HepG2 (cell line): Measurements from ENCODE around the gene RAC2. TPM values are rescaled to one million over a fixed set of nuclear protein-coding genes. Genes with fewer than 3 reads are reported as not detected.

Experiments used
- ATAC-seq: fragments of 200-7000 bp; cut with Tn5 transposase; 3 replicates; pipeline ENCODE4 v1.9.1; 2020; ENCODE audit warnings: mild to moderate bottlenecking, moderate library complexity
- BruUV-seq: library from RNA; stranded (reverse); fragments of 400-500 nt; replicated peaks from 2 replicates; lab custom pipeline; 2021; lab: Mats Ljungman, UMichigan
- CTCF ChIA-PET: fragments of 300-600 bp; formaldehyde crosslinking; extraction: SDS; loops from one replicate; lab custom pipeline; 2021; ENCODE audit warnings: low total read pairs, inconsistent platforms, low intra/inter-chr PET ratio; lab: Yijun Ruan, JAX
- POLR2A ChIA-PET: fragments of 350-600 bp; sonication (Branson Sonifier 250); formaldehyde crosslinking; loops from one replicate; lab custom pipeline; 2020; ENCODE audit warnings: antibody characterized with exemption, inconsistent platforms; lab: Yijun Ruan, JAX
- DNase-seq: peaks from one replicate; pipeline ENCODE4 v3.0.0-alpha.2; 2015; ENCODE audit warnings: low spot score
- FAIRE-seq: peaks from 3 replicates; lab custom pipeline; 2011; peaks lifted over from hg19 to GRCh38; lab: Jason Lieb, UNC
- H2AFZ ChIP-seq: one replicate; pipeline ENCODE4 v1.6.1; 2011; ENCODE audit warnings: low read length, inconsistent platforms
- H3K27ac ChIP-seq: fragments of 300-600 bp; 3 replicates; pipeline ENCODE4 v1.8.0; 2011; ENCODE audit warnings: mixed run types, mild to moderate bottlenecking, mixed read lengths, low read length, inconsistent platforms; ENCODE audit not compliant: insufficient read depth; ENCODE audit errors: extremely low read length
- H3K27me3 ChIP-seq, 2 experiments: fragments of 200-600 bp in 1 of 2; 2 replicates in 1 of 2; 3 replicates in 1 of 2; pipeline versions ENCODE4 v1.6.0 to v1.8.0; 2011; ENCODE audit warnings: low read length in 2 of 2, mild to moderate bottlenecking in 2 of 2, moderate library complexity in 2 of 2, inconsistent platforms in 1 of 2; ENCODE audit not compliant: insufficient read depth in 2 of 2, control insufficient read depth in 1 of 2
- H3K36me3 ChIP-seq, 2 experiments: fragments of 200-600 bp in 1 of 2; replicated peaks in 1 of 2; 2 replicates in 1 of 2; 3 replicates in 1 of 2; pipeline versions ENCODE4 v1.5.1 to v1.8.0; 2011; ENCODE audit warnings: low read length in 2 of 2, inconsistent platforms in 1 of 2; ENCODE audit not compliant: insufficient read depth in 2 of 2, control insufficient read depth in 1 of 2
- H3K4me1 ChIP-seq: 2 replicates; pipeline ENCODE4 v1.5.1; 2012; ENCODE audit warnings: low read length, inconsistent platforms; ENCODE audit not compliant: insufficient read depth
- H3K4me2 ChIP-seq: 2 replicates; pipeline ENCODE4 v1.6.0; 2011; ENCODE audit warnings: low read depth, low read length, inconsistent platforms
- H3K4me3 ChIP-seq, 3 experiments: fragments of 200-600 bp in 1 of 3; sonication (generic), shearing (Covaris generic) in 1 of 3; replicated peaks in 1 of 3; 2 replicates each; pipeline ENCODE4 v1.5.1; 2011 to 2016; ENCODE audit warnings: low read length in 3 of 3, inconsistent platforms in 2 of 3, low read depth in 2 of 3, mild to moderate bottlenecking in 2 of 3, control low read depth in 1 of 3, mixed read lengths in 1 of 3; ENCODE audit not compliant: insufficient read depth in 1 of 3
- H3K79me2 ChIP-seq: one replicate; pipeline ENCODE4 v1.6.1; 2011; ENCODE audit warnings: low read length, inconsistent platforms; ENCODE audit not compliant: insufficient read depth
- H3K9ac ChIP-seq: 2 replicates; pipeline ENCODE4 v1.6.0; 2011; ENCODE audit warnings: mild to moderate bottlenecking, low read depth, low read length, inconsistent platforms; ENCODE audit not compliant: insufficient read depth
- H3K9me3 ChIP-seq: 2 replicates; pipeline ENCODE4 v1.5.1; 2012; ENCODE audit warnings: mild to moderate bottlenecking, low read length
- H4K20me1 ChIP-seq: 2 replicates; pipeline ENCODE4 v1.6.0; 2011; ENCODE audit warnings: inconsistent platforms, mild to moderate bottlenecking, low read length, moderate library complexity; ENCODE audit not compliant: insufficient read depth
- MEIS2 ChIP-seq: sonication (generic); formaldehyde crosslinking; IDR thresholded peaks from 2 replicates; pipeline ENCODE4 v1.9.0; 2021; ENCODE audit warnings: mild to moderate bottlenecking, missing genetic modification reagents
- ZFP1 ChIP-seq: IDR thresholded peaks from 2 replicates; pipeline ENCODE4 v1.6.1; 2016
- ZMYM3 ChIP-seq: sonication (generic); formaldehyde crosslinking; IDR thresholded peaks from 2 replicates; pipeline ENCODE4 v1.5.1; 2020; ENCODE audit warnings: mild to moderate bottlenecking, missing genetic modification reagents
- ZNF768 ChIP-seq: sonication (generic); formaldehyde crosslinking; IDR thresholded peaks from 2 replicates; pipeline ENCODE4 v1.4.0; 2020; ENCODE audit warnings: missing genetic modification reagents
- ZNF776 ChIP-seq: sonication (generic); formaldehyde crosslinking; IDR thresholded peaks from 2 replicates; pipeline ENCODE4 v1.4.0; 2020; ENCODE audit warnings: mild to moderate bottlenecking, missing genetic modification reagents
- WGBS: methylation state at CpG from one replicate; pipeline ENCODE4 v1.1.6; 2017; ENCODE audit warnings: low lambda C conversion rate; 5-methylcytosine and 5-hydroxymethylcytosine counted together
- in situ Hi-C: cut with HindIII; loops from 2 replicates; pipeline ENCODE4 v1.10.0; 2017; ENCODE audit warnings: low pct_unique_long_range_greater_than_20kb; ENCODE audit not compliant: extremely low pct_ligation_motif_present
- intact Hi-C: fragments of 100-400 bp; cut with micrococcal nuclease; formaldehyde crosslinking; loops from one replicate; pipeline ENCODE4 v1.10.0; 2022; ENCODE audit not compliant: unreplicated experiment
- polyA plus RNA-seq, 8 experiments: library from polyadenylated mRNA; depleted of rRNA in 3 of 8; stranded (reverse) in 7 of 8; unstranded in 1 of 8; fragments of >200 nt; fragmentation: Illumina TruSeq in 4 of 8; extraction: Trizol in 4 of 8; gene quantifications; 2 replicates each; pipeline versions ENCODE4 v1.2.1 to v1.2.3, GENCODE V29; 2011 to 2016; ENCODE audit warnings: low read depth in 4 of 8, missing spikeins in 1 of 8, mixed read lengths in 1 of 8; ENCODE audit not compliant: insufficient read depth in 1 of 8
- total RNA-seq, 5 experiments: library from RNA; depleted of rRNA; stranded (reverse); fragments of >200 nt; fragmentation: Illumina TruSeq; extraction: Trizol; gene quantifications; 2 replicates each; pipeline ENCODE4 v1.2.3, GENCODE V29; 2016; ENCODE audit warnings: low read depth in 1 of 5
- TF ChIP-seq, protein P1 (sequence below): sonication (generic); formaldehyde crosslinking; IDR thresholded peaks from 2 replicates; pipeline ENCODE4 v1.4.0; 2020; ENCODE audit warnings: missing genetic modification reagents

Gene RAC2
- total and polyA plus RNA-seq, 2 of the 13 experiments (the other 11 are each of a cell fraction or from before 2014, with no cell fraction given), result 0.73 TPM; not detected in 1

DNA sequence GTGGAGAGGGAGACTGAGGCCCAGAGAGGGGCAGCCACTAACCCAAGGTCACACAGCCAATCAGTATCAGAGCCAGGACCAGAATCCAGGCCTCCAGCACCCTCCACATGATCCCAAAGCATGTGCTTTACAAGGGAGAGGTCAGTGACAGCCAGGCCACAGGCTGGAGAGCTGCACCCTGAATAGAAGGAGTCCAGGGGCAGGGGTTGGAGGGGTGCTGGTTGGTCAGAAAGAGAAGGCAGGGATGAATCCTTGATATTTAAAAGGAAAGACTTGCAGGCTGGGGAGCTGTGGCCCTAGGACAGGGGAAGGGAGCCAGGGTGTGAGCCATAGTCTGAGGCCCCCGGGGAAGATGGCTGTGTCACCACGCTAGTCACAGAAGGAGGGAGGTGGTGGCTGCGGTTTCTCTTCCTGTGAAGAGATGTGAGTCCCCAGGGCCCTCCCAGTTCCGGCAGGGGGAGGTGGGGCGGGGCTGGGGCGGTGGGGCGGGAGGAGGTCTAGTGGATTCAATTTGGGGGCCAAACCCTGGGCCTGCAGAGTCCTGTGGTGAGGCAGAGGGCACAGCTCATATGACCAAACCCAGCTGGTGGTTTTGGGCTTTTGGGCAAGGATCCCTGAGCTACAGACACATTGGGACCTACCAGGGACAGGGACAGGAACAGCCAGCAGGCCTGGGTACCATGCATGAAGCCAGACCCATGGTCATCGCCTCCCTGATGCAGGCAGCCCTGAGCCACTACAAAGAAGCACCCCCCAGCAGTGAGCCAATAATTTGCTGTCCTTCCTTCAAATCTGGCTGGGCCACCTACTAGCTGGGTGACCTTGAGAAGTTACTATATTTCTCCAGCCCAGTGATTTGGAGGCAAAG lies 14.0 kb downstream of the RAC2 start:
- no peak overlapping the region for H3K27ac ChIP-seq
- no peak for FAIRE-seq
- no peak for DNase-seq
- ChIA-PET POLR2A (interaction anchor here (1.2 kb wide), 1 partner anchor 30 kb away, joined by 4 read pairs; no protein-coding TSS in a partner anchor), CTCF (no interaction called here)
- intact Hi-C loops, result no loop called here
- in situ Hi-C loops, result no loop called here
- no peak for ATAC-seq
- H3K36me3 ChIP-seq, result no peaks in the 10 kb centered on the region; a peak in 1 of 5 replicates
- no peak overlapping the region for H3K4me3 ChIP-seq
- H4K20me1 ChIP-seq, result no peaks in the 10 kb centered on the region
- TF ChIP-seq, protein P1, sequence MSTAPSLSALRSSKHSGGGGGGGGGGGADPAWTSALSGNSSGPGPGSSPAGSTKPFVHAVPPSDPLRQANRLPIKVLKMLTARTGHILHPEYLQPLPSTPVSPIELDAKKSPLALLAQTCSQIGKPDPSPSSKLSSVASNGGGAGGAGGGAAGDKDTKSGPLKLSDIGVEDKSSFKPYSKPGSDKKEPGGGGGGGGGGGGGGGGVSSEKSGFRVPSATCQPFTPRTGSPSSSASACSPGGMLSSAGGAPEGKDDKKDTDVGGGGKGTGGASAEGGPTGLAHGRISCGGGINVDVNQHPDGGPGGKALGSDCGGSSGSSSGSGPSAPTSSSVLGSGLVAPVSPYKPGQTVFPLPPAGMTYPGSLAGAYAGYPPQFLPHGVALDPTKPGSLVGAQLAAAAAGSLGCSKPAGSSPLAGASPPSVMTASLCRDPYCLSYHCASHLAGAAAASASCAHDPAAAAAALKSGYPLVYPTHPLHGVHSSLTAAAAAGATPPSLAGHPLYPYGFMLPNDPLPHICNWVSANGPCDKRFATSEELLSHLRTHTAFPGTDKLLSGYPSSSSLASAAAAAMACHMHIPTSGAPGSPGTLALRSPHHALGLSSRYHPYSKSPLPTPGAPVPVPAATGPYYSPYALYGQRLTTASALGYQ (CRISPR knock-in tag), result no peak
- TF ChIP-seq ZNF776 (CRISPR knock-in tag) (no peak), ZNF768 (CRISPR knock-in tag) (peak; percentile 98), ZFP1 (CRISPR knock-in tag) (no peak), ZMYM3 (0 out of 2 replicates have a peak, but pooled peaks have one; percentile 27), MEIS2 (CRISPR knock-in tag) (no peak)
- H3K9ac ChIP-seq, result no peak overlapping the region
- H3K4me2 ChIP-seq, result peak overlapping the region; percentile 27; the same call in 1 of the 2 replicates
- peaks cover 22% of the 10 kb centered on the region for H3K4me1 ChIP-seq
- H3K79me2 ChIP-seq, result no peaks in the 10 kb centered on the region
- no peaks in the 10 kb centered on the region for H3K9me3 ChIP-seq
- H3K27me3 ChIP-seq, result peaks cover 3 to 5% of the 10 kb centered on the region in 2 experiments; a peak in 3 of 5 replicates
- BruUV-seq, result no TSS peak
- no peak overlapping the region for H2AFZ ChIP-seq
- WGBS, result 7% methylated on average over 3 of the region's 8 CpGs
